BLaER1 (cell line): ENCODE data around the gene WDR72.
"Not testable (repeated sequence)": the region's sequence is repeated elsewhere in the genome, so short reads cannot be mapped to it uniquely, and the experiment has no call there.

Source experiments
- H3K27ac ChIP-seq: shearing (Covaris generic); formaldehyde crosslinking; 2 replicates; pipeline ENCODE4 v1.8.1; 2022
- H3K27me3 ChIP-seq: shearing (Covaris generic); formaldehyde crosslinking; 2 replicates; pipeline ENCODE4 v1.8.1; 2022
- H3K36me3 ChIP-seq: shearing (Covaris generic); formaldehyde crosslinking; 2 replicates; pipeline ENCODE4 v1.8.1; 2022
- H3K4me1 ChIP-seq: shearing (Covaris generic); formaldehyde crosslinking; 2 replicates; pipeline ENCODE4 v1.8.1; 2022
- H3K4me2 ChIP-seq: shearing (Covaris generic); formaldehyde crosslinking; 2 replicates; pipeline ENCODE4 v1.8.1; 2022
- H3K4me3 ChIP-seq: shearing (Covaris generic); formaldehyde crosslinking; 2 replicates; pipeline ENCODE4 v1.8.1; 2022
- H3K9ac ChIP-seq: shearing (Covaris generic); formaldehyde crosslinking; 2 replicates; pipeline ENCODE4 v1.8.1; 2022
- H3K9me3 ChIP-seq: shearing (Covaris generic); formaldehyde crosslinking; 2 replicates; pipeline ENCODE4 v1.8.1; 2022
- H4K20me1 ChIP-seq: shearing (Covaris generic); formaldehyde crosslinking; 2 replicates; pipeline ENCODE4 v1.8.1; 2022
- Cebpa-rat ChIP-seq: shearing (Covaris generic); IDR thresholded peaks from 2 replicates; pipeline ENCODE4 v1.8.1; 2022

The WDR72 gene

GRCh38 chr15:53710906-53711305 is 48.6 kb downstream of the WDR72 start:
- TF ChIP-seq Cebpa-rat = no peak
- peaks cover 16% of the 10 kb centered on the region for H3K4me1 ChIP-seq
- no peaks in the 10 kb centered on the region for H3K27me3 ChIP-seq
- H3K36me3 ChIP-seq = no peaks in the 10 kb centered on the region
- H3K4me2 ChIP-seq = no peak overlapping the region
- H4K20me1 ChIP-seq = no peaks in the 10 kb centered on the region
- no peak overlapping the region for H3K9ac ChIP-seq
- H3K4me3 ChIP-seq = no peak overlapping the region
- no peak overlapping the region for H3K27ac ChIP-seq
- no peaks in the 10 kb centered on the region for H3K9me3 ChIP-seq

- no peaks in the 10 kb centered on the region for H4K20me1 ChIP-seq
- no peaks in the 10 kb centered on the region for H3K27me3 ChIP-seq
- no peak overlapping the region for H3K9ac ChIP-seq
- no peaks in the 10 kb centered on the region for H3K36me3 ChIP-seq
- H3K9me3 ChIP-seq = no peaks in the 10 kb centered on the region
- H3K4me3 ChIP-seq = no peak overlapping the region
- peak overlapping the region; percentile 23 for H3K4me2 ChIP-seq
- peaks cover 16% of the 10 kb centered on the region for H3K4me1 ChIP-seq
- TF ChIP-seq Cebpa-rat = no peak
- H3K27ac ChIP-seq = no peak overlapping the region
Measured at GRCh38 chr15:53709821-53710220, 49.6 kb downstream of the WDR72 start.

GRCh38 chr15:53695365-53695764 is 64.1 kb downstream of the WDR72 start:
- no peaks in the 10 kb centered on the region for H3K9me3 ChIP-seq
- H3K4me1 ChIP-seq = no peaks in the 10 kb centered on the region
- H3K27ac ChIP-seq = no peak overlapping the region
- no peak overlapping the region for H3K4me3 ChIP-seq
- no peaks in the 10 kb centered on the region for H3K27me3 ChIP-seq
- no peak for TF ChIP-seq Cebpa-rat
- no peaks in the 10 kb centered on the region for H4K20me1 ChIP-seq
- no peak overlapping the region for H3K4me2 ChIP-seq
- no peaks in the 10 kb centered on the region for H3K36me3 ChIP-seq
- no peak overlapping the region for H3K9ac ChIP-seq

GRCh38 chr15:53694476-53694874 is 65.0 kb downstream of the WDR72 start:
- TF ChIP-seq Cebpa-rat = no peak
- H3K36me3 ChIP-seq = no peaks in the 10 kb centered on the region
- H3K4me1 ChIP-seq = no peaks in the 10 kb centered on the region

GRCh38 chr15:53693729-53694475 is 65.6 kb downstream of the WDR72 start:
- Histone ChIP-seq H3K27me3 (no peaks in the 10 kb centered on the region), H3K4me2 (no peak overlapping the region), H3K9ac (no peak overlapping the region), H3K4me1 (no peaks in the 10 kb centered on the region), H3K9me3 (no peaks in the 10 kb centered on the region), H3K36me3 (no peaks in the 10 kb centered on the region), H3K27ac (no peak overlapping the region), H3K4me3 (no peak overlapping the region), H4K20me1 (no peaks in the 10 kb centered on the region)
- no peak for TF ChIP-seq Cebpa-rat

More at GRCh38 chr15:53694476-53694874, 65.0 kb downstream of the WDR72 start:
- Histone ChIP-seq H3K27me3 (no peaks in the 10 kb centered on the region), H4K20me1 (no peaks in the 10 kb centered on the region), H3K4me2 (no peak overlapping the region), H3K9ac (no peak overlapping the region), H3K4me3 (no peak overlapping the region), H3K27ac (no peak overlapping the region), H3K9me3 (no peaks in the 10 kb centered on the region)

GRCh38 chr15:53684162-53684561 is 75.3 kb downstream of the WDR72 start:
- H3K9me3 ChIP-seq, H3K4me2 ChIP-seq, H3K4me3 ChIP-seq, H4K20me1 ChIP-seq, H3K27ac ChIP-seq, H3K9ac ChIP-seq, H3K27me3 ChIP-seq, H3K36me3 ChIP-seq, H3K4me1 ChIP-seq: not testable (repeated sequence)

- no peak overlapping the region for H3K9ac ChIP-seq
- H3K4me2 ChIP-seq = no peak overlapping the region
- H3K27ac ChIP-seq = no peak overlapping the region
Measured at GRCh38 chr15:53681056-53681455, 78.4 kb downstream of the WDR72 start.

GRCh38 chr15:53675832-53676231 is 83.6 kb downstream of the WDR72 start:
- Histone ChIP-seq H3K4me1 (no peaks in the 10 kb centered on the region), H3K36me3 (no peaks in the 10 kb centered on the region), H3K9ac (no peak overlapping the region), H4K20me1 (no peaks in the 10 kb centered on the region), H3K4me3 (no peak overlapping the region), H3K4me2 (peak overlapping the region; percentile 31; the same call in 1 of the 2 replicates), H3K27me3 (no peaks in the 10 kb centered on the region), H3K9me3 (no peaks in the 10 kb centered on the region), H3K27ac (no peak overlapping the region)
- TF ChIP-seq Cebpa-rat = no peak

More at GRCh38 chr15:53681056-53681455, 78.4 kb downstream of the WDR72 start:
- Histone ChIP-seq H3K36me3 (no peaks in the 10 kb centered on the region), H3K27me3 (no peaks in the 10 kb centered on the region), H3K9me3 (no peaks in the 10 kb centered on the region), H4K20me1 (no peaks in the 10 kb centered on the region), H3K4me3 (no peak overlapping the region), H3K4me1 (no peaks in the 10 kb centered on the region)
- TF ChIP-seq Cebpa-rat = no peak

- no peak overlapping the region for H3K4me3 ChIP-seq
Measured at GRCh38 chr15:53671545-53671944, 87.9 kb downstream of the WDR72 start.

GRCh38 chr15:53670701-53671100 is 88.8 kb downstream of the WDR72 start:
- no peak overlapping the region for H3K4me3 ChIP-seq
- H3K4me2 ChIP-seq = no peak overlapping the region
- H3K9me3 ChIP-seq = no peaks in the 10 kb centered on the region
- no peaks in the 10 kb centered on the region for H3K36me3 ChIP-seq
- no peak overlapping the region for H3K9ac ChIP-seq
- TF ChIP-seq Cebpa-rat = no peak
- H3K4me1 ChIP-seq = no peaks in the 10 kb centered on the region
- no peak overlapping the region for H3K27ac ChIP-seq
- no peaks in the 10 kb centered on the region for H3K27me3 ChIP-seq
- H4K20me1 ChIP-seq = no peaks in the 10 kb centered on the region

More at GRCh38 chr15:53671545-53671944, 87.9 kb downstream of the WDR72 start:
- no peaks in the 10 kb centered on the region for H3K27me3 ChIP-seq
- TF ChIP-seq Cebpa-rat = no peak
- H3K4me1 ChIP-seq = no peaks in the 10 kb centered on the region
- no peaks in the 10 kb centered on the region for H4K20me1 ChIP-seq
- no peaks in the 10 kb centered on the region for H3K9me3 ChIP-seq
- H3K9ac ChIP-seq = no peak overlapping the region
- H3K4me2 ChIP-seq = no peak overlapping the region
- H3K27ac ChIP-seq = no peak overlapping the region
- no peaks in the 10 kb centered on the region for H3K36me3 ChIP-seq

- Histone ChIP-seq H3K36me3 (no peaks in the 10 kb centered on the region), H3K4me2 (no peak overlapping the region), H3K27me3 (no peaks in the 10 kb centered on the region), H3K27ac (no peak overlapping the region), H4K20me1 (no peaks in the 10 kb centered on the region), H3K9me3 (no peaks in the 10 kb centered on the region), H3K4me3 (no peak overlapping the region), H3K4me1 (no peaks in the 10 kb centered on the region), H3K9ac (no peak overlapping the region)
- TF ChIP-seq Cebpa-rat = no peak
Measured at GRCh38 chr15:53665930-53666329, 93.5 kb downstream of the WDR72 start.
